ENCODE measurements around the gene RFTN1. TPM values are rescaled to one million over a fixed set of nuclear protein-coding genes. Genes with fewer than 3 reads are reported as not detected.

Gene RFTN1
- total and polyA plus RNA-seq, 7 donors = 9.1 to 33.1 (median 15.9) TPM

- TF ChIP-seq, protein P1, sequence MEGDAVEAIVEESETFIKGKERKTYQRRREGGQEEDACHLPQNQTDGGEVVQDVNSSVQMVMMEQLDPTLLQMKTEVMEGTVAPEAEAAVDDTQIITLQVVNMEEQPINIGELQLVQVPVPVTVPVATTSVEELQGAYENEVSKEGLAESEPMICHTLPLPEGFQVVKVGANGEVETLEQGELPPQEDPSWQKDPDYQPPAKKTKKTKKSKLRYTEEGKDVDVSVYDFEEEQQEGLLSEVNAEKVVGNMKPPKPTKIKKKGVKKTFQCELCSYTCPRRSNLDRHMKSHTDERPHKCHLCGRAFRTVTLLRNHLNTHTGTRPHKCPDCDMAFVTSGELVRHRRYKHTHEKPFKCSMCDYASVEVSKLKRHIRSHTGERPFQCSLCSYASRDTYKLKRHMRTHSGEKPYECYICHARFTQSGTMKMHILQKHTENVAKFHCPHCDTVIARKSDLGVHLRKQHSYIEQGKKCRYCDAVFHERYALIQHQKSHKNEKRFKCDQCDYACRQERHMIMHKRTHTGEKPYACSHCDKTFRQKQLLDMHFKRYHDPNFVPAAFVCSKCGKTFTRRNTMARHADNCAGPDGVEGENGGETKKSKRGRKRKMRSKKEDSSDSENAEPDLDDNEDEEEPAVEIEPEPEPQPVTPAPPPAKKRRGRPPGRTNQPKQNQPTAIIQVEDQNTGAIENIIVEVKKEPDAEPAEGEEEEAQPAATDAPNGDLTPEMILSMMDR (IDR thresholded peaks at IDR 0.05) = no peak
- no peak overlapping the region for H3K4me3 ChIP-seq
- H3K27ac ChIP-seq = peak overlapping the region; percentile 60
- no peaks in the 10 kb centered on the region for H3K27me3 ChIP-seq (ENCODE audit: insufficient read depth in 3 of 3, low read length in 2 of 3)
- no peaks in the 10 kb centered on the region for H3K36me3 ChIP-seq (ENCODE audit: insufficient read depth in 1 of 2, low read depth in 1 of 2)
- DNase-seq (no peak), ATAC-seq (no peak)
- H3K9me3 ChIP-seq = no peaks in the 10 kb centered on the region
- intact Hi-C loops (cut with DNase I) = no loop called here
- WGBS, 3 donors = 70 to 77% (median 75%) methylated on average over 6 of the region's 6 CpGs
- H3K4me1 ChIP-seq = peaks cover 48% of the 10 kb centered on the region
Measured at GRCh38 chr3:16375891-16376290, 137.6 kb downstream of the RFTN1 start.

DNA sequence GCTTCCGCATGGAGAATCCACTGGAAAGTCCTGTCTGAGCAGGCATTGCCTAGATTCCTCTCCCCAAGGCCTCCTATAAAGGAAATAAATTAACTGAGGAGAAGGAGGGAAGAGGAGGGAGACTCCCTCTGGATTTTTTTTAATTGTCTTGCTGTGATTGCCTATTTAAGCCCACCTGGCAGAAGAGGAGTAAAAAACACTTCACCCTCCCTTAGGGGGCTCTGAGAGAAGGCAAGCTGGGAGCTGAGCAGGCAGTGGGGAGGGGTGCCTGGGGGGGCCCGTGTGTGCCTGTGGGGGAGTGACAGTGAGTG, 138.6 kb downstream of the RFTN1 start:
- Histone ChIP-seq H3K36me3 (ENCODE audit: insufficient read depth in 1 of 2, low read depth in 1 of 2) (no peaks in the 10 kb centered on the region), H3K4me1 (peaks cover 54% of the 10 kb centered on the region), H3K9me3 (no peaks in the 10 kb centered on the region), H3K4me3 (no peak overlapping the region), H3K27ac (peak overlapping the region; percentile 85), H3K27me3 (ENCODE audit: insufficient read depth in 3 of 3, low read length in 2 of 3) (no peaks in the 10 kb centered on the region)
- WGBS, 3 donors = 68 to 70% (median 70%) methylated on average over 2 of the region's 2 CpGs
- no peak for DNase-seq
- no peak for ATAC-seq
- intact Hi-C loops (cut with DNase I) = no loop called here
- TF ChIP-seq, protein P1 (IDR thresholded peaks at IDR 0.05) = no peak

DNA sequence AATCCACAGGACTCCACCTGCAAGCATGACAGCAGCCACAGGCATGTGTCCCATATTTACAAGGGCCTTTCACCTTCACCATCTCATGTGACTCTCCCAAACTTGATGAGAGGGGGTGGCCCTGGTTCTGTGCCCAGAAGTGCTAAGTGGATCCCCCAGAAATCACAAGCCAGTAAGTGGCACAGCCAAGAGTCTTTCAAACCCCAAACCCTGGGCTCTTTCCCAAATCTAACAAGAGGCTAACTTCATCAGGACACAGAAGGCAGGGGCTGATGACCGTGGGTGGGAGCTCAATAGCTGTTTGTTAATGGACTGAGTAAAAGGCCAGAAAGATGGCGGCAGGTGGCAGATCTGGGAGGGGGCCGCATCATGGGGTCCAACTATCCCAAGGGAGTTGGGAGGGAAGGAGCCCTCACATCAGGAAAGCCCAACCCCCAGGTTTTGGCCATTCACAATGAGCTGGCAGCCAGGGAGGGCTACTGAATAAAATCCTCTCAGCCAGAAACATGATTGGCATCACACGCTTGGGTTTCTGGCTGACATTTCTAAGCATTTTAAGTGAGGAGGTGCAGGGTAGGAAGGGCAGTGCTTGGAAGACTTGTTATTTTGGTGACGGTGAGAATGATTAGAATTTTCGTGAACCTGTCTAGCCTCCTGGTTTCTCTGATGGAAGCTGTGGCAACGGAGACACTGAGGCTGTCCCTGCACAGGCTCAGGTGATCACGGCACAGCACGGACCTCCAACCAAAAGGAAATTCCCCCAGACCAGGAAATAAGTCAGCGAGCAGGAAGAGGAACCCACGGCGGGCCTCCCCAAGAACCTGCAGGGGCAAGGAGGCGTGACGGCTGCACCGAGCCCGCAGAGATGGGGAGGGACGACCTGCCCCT, 139.2 kb downstream of the RFTN1 start:
- Histone ChIP-seq H3K4me1 (peaks cover 54% of the 10 kb centered on the region), H3K27ac (peak overlapping the region; percentile 85), H3K36me3 (ENCODE audit: insufficient read depth in 1 of 2, low read depth in 1 of 2) (no peaks in the 10 kb centered on the region), H3K4me3 (no peak overlapping the region), H3K27me3 (ENCODE audit: insufficient read depth in 3 of 3, low read length in 2 of 3) (no peaks in the 10 kb centered on the region), H3K9me3 (no peaks in the 10 kb centered on the region)
- DNase-seq (no peak), ATAC-seq (no peak)
- TF ChIP-seq, protein P1 (IDR thresholded peaks at IDR 0.05) = no peak
- intact Hi-C loops (cut with DNase I) = no loop called here
- 63 to 73% (median 71%) methylated on average over 17 of the region's 17 CpGs for WGBS, 3 donors

DNA sequence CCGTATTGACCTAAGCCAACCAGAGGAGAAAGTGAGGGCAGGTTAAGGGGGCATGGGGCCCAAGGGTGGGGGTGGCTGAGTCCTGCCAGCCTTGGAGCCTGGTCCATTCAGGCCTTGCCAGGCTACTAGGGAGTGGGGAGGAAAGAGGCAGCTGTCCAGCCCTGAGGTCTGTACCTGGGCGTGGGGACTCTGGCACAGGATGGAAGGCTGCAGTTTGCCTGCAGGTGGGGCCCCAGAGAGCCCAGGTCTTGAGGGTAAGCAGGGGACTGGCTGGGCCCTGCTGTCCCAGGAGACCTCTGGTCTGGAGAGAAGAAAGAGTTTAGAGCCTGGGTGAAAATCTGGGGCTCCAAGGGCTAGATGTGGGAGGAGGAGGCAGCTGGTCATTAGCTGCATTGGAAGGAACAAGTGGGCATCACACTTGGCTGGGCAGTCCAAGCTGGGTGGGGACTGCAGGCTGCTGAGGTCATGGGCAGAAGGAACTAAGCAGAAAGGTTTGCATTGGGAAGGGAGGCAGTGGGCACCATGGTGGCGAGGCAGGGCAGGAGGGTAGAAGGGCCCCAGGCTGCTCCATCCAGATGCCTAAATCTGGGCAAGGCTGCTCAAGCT, 140.1 kb downstream of the RFTN1 start:
- Histone ChIP-seq H3K27me3 (ENCODE audit: insufficient read depth in 3 of 3, low read length in 2 of 3) (no peaks in the 10 kb centered on the region), H3K4me1 (peaks cover 50% of the 10 kb centered on the region), H3K27ac (peak overlapping the region; percentile 85), H3K36me3 (ENCODE audit: insufficient read depth in 1 of 2, low read depth in 1 of 2) (no peaks in the 10 kb centered on the region), H3K4me3 (no peak overlapping the region), H3K9me3 (no peaks in the 10 kb centered on the region)
- ATAC-seq = no peak
- 66 to 78% (median 75%) methylated on average over 3 of the region's 3 CpGs for WGBS, 3 donors
- DNase-seq = no peak
- TF ChIP-seq, protein P1 (IDR thresholded peaks at IDR 0.05) = no peak
- intact Hi-C loops (cut with DNase I) = no loop called here

Data from psoas muscle (tissue), 8 donors.